Glutamatergic neuron (in vitro differentiated cells): Measurements from ENCODE around the gene CELF4. TPM values are rescaled to one million over a fixed set of nuclear protein-coding genes. Genes with fewer than 3 reads are reported as not detected.
A peak's percentile ranks its signal among the peaks of the same experiment; 100 is the strongest.

Source experiments
- DNase-seq: peaks from one replicate; pipeline ENCODE4 v3.0.0; 2022
- H3K27ac Mint-ChIP-seq: one replicate; pipeline ENCODE4 v1.8.0; 2020; ENCODE audit warnings: mild to moderate bottlenecking, mixed read lengths, inconsistent platforms; ENCODE audit not compliant: unreplicated experiment
- H3K27me3 Mint-ChIP-seq: one replicate; pipeline ENCODE4 v1.8.0; 2020; ENCODE audit warnings: mild to moderate bottlenecking, moderate library complexity, mixed read lengths, inconsistent platforms; ENCODE audit not compliant: unreplicated experiment
- H3K36me3 Mint-ChIP-seq: one replicate; pipeline ENCODE4 v1.8.0; 2020; ENCODE audit warnings: mild to moderate bottlenecking, mixed read lengths, inconsistent platforms; ENCODE audit not compliant: unreplicated experiment
- H3K4me1 Mint-ChIP-seq: one replicate; pipeline ENCODE4 v1.8.0; 2020; ENCODE audit warnings: mild to moderate bottlenecking, low read depth, mixed read lengths, inconsistent platforms; ENCODE audit not compliant: unreplicated experiment
- H3K4me3 Mint-ChIP-seq: one replicate; pipeline ENCODE4 v1.8.0; 2020; ENCODE audit warnings: mild to moderate bottlenecking, mixed read lengths, inconsistent platforms; ENCODE audit not compliant: unreplicated experiment
- H3K9me3 Mint-ChIP-seq: one replicate; pipeline ENCODE4 v1.8.0; 2020; ENCODE audit warnings: mild to moderate bottlenecking, moderate library complexity, mixed read lengths, inconsistent platforms; ENCODE audit not compliant: unreplicated experiment
- CTCF ChIP-seq: fragments of 200-600 bp; sonication (generic); IDR thresholded peaks from one replicate; pipeline ENCODE4 v1.5.0; 2021; ENCODE audit not compliant: partially characterized antibody, unreplicated experiment
- total RNA-seq: library from RNA; stranded (reverse); fragmentation: NEBNext Ultra II Directional; extraction: Animal tissue kit (Norgen Biotek cat#: 25700); gene quantifications from one replicate; pipeline ENCODE4 v1.2.1, GENCODE V29; 2021; ENCODE audit not compliant: unreplicated experiment

CELF4 gene
- total RNA-seq, 1 donor from 2014 or later, result 38.4 TPM

- Mint-ChIP-seq H3K4me3 (no peak overlapping the region), H3K27ac (peak overlapping the region; percentile 82), H3K36me3 (peaks cover 4% of the 10 kb centered on the region), H3K9me3 (peaks cover 16% of the 10 kb centered on the region), H3K27me3 (peaks cover 13% of the 10 kb centered on the region), H3K4me1 (peaks cover 23% of the 10 kb centered on the region)
- no peak for TF ChIP-seq CTCF
- DNase-seq, result no peak
Measured at GRCh38 chr18:37499913-37500312, 65.7 kb downstream of the CELF4 start.

- H3K27ac Mint-ChIP-seq, result peak overlapping the region; percentile 45
- H3K4me3 Mint-ChIP-seq, result peak overlapping the region; percentile 14
Measured at GRCh38 chr18:37499044-37499443, 66.6 kb downstream of the CELF4 start.

GRCh38 chr18:37497853-37498518 lies 67.6 kb downstream of the CELF4 start:
- H3K36me3 Mint-ChIP-seq, result peaks cover 4% of the 10 kb centered on the region
- H3K9me3 Mint-ChIP-seq, result peaks cover 14% of the 10 kb centered on the region
- peaks cover 20% of the 10 kb centered on the region for H3K4me1 Mint-ChIP-seq
- TF ChIP-seq CTCF, result no peak
- DNase-seq, result no peak
- H3K4me3 Mint-ChIP-seq, result no peak overlapping the region
- H3K27ac Mint-ChIP-seq, result no peak overlapping the region
- H3K27me3 Mint-ChIP-seq, result peaks cover 15% of the 10 kb centered on the region

More at GRCh38 chr18:37499044-37499443, 66.6 kb downstream of the CELF4 start:
- Mint-ChIP-seq H3K4me1 (peaks cover 23% of the 10 kb centered on the region), H3K9me3 (peaks cover 16% of the 10 kb centered on the region), H3K27me3 (peaks cover 13% of the 10 kb centered on the region), H3K36me3 (peaks cover 4% of the 10 kb centered on the region)
- DNase-seq, result no peak
- no peak for TF ChIP-seq CTCF

GRCh38 chr18:37496568-37496967 lies 69.0 kb downstream of the CELF4 start:
- peaks cover 4% of the 10 kb centered on the region for H3K36me3 Mint-ChIP-seq
- H3K9me3 Mint-ChIP-seq, result peaks cover 16% of the 10 kb centered on the region
- DNase-seq, result no peak
- H3K4me1 Mint-ChIP-seq, result peaks cover 14% of the 10 kb centered on the region
- no peak for TF ChIP-seq CTCF
- no peak overlapping the region for H3K27ac Mint-ChIP-seq
- H3K4me3 Mint-ChIP-seq, result no peak overlapping the region
- H3K27me3 Mint-ChIP-seq, result peaks cover 18% of the 10 kb centered on the region

- no peak for DNase-seq
- no peak for TF ChIP-seq CTCF
- Mint-ChIP-seq H3K27ac (no peak overlapping the region), H3K4me1 (peaks cover 14% of the 10 kb centered on the region), H3K4me3 (no peak overlapping the region), H3K27me3 (peaks cover 14% of the 10 kb centered on the region), H3K9me3 (peaks cover 7% of the 10 kb centered on the region), H3K36me3 (peaks cover 4% of the 10 kb centered on the region)
Measured at GRCh38 chr18:37495354-37495753, 70.2 kb downstream of the CELF4 start.
